Activated naive CD4-positive, alpha-beta T cell treated with anti-CD3 and anti-CD28 coated beads, Interleukin-2, amount 50 U/mL, for 72 hours (primary cell): ENCODE results near the gene NFIX. TPM values are rescaled to one million over a fixed set of nuclear protein-coding genes. Genes with fewer than 3 reads are reported as not detected.
"Not testable (repeated sequence)": the region's sequence is repeated elsewhere in the genome, so short reads cannot be mapped to it uniquely, and the experiment has no call there.

Experiments
- ATAC-seq, 2 donors: fragments of 150-1000 bp; cut with Tn5 transposase; 2 replicates each; pipeline ENCODE4 v1.10.0; 2021; ENCODE audit warnings: mild to moderate bottlenecking in 2 of 2, moderate library complexity in 2 of 2
- DNase-seq, 2 donors: peaks; one replicate each; pipeline ENCODE4 v3.0.0; 2021 to 2022; ENCODE audit warnings: low spot score in 2 of 2
- H3K27ac Mint-ChIP-seq, 2 donors: one replicate each; pipeline ENCODE4 v1.8.0; 2022; ENCODE audit warnings: mild to moderate bottlenecking in 2 of 2, mixed read lengths in 2 of 2
- H3K36me3 Mint-ChIP-seq, 2 donors: one replicate each; pipeline ENCODE4 v1.8.0; 2022; ENCODE audit warnings: mixed read lengths in 2 of 2
- H3K9me3 Mint-ChIP-seq, 2 donors: one replicate each; pipeline ENCODE4 v1.8.0; 2022; ENCODE audit warnings: mixed read lengths in 2 of 2
- total RNA-seq, 2 donors: library from RNA; stranded (reverse); gene quantifications; one replicate each; pipeline ENCODE4 v1.2.3, GENCODE V29; 2022

The NFIX gene
- total RNA-seq = 1 to 10 TPM; 1.8 to 5.4 TPM

DNA sequence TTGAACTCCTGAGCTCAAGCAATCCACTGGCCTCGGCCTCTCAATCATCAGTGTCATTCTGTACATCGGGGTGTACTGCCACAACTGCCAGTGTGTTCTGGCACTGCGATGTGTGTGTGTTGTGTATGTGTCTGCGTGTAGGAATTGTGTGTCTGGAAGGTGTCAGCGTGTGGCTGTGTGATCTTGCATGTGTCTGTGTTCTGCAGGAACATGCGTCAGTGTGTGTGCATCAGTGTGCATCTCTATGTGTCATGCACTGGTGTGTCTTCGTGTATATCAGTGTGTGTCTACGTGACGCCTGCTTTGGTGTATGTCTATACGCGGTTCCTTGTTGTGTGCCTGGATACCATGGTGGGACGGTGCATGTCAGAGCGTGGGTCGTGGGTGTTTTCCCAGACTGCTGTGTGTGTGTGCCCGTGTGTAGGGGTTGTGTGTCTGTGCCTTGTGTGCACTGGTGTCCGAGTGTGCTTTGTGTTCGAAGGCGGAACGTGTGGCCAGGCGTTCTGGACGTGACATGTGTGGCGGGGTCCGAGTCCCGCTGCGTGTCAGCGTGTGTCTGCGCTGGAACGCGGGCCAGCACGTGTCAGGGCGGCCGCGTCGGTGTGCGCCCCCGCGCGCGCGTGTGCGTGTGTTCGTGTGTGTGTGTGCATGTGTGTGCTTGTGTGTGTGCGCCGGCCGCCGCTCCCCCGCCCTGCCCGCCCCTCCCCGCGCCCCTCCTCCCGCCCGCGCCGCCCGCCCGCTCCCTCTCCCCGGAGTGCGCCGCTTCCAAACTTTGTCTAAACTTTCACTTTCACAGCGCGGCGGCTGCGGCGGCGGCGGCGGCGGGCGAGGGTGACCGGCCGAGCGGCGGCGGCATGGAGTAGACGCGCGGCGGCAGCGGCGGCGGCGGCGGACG, at the start of gene NFIX:
Gene NFIX (plus strand): TSS at position 775 of the 895 bp plus-strand sequence. CDS start 363 bp downstream, outside the sequence.
- ATAC-seq (peak; percentile 73 to 74), DNase-seq (peak in 1 of 2 donors; percentile 61)
- peaks cover 0 to 5% of the 10 kb centered on the region in 2 donors for H3K36me3 Mint-ChIP-seq
- peak within 1 kb of the TSS; percentile 28 to 45 for H3K27ac Mint-ChIP-seq
- H3K9me3 Mint-ChIP-seq = no peaks in the 10 kb centered on the region

DNA sequence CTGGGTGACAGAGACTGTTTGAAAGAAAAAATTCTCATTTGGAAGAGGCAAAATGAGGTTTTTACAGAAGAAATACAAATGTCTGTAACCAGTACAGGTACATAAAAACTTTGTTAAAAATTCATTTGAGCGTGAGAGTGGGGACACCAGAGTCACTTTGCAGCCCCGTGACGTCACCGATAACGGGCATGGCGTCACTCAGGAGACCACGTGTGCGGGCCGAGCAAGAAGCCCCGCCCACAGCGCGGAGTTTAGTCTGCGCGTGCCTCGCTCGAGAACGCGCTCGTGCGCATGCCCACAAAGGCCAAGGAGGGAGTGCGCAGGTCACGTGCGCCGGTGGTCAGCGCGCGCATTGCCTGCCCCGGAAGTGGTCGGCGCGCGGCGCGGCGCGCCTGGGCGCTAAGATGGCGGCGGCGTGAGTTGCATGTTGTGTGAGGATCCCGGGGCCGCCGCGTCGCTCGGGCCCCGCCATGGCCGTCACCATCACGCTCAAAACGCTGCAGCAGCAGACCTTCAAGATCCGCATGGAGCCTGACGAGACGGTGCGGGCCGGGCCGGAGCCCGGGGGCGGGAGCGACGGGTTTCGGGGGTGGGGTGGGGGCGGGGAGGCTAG, 49.7 kb upstream of the NFIX start, which contains the start of gene RAD23A:
Gene RAD23A (plus strand): TSS at position 384 of the 613 bp plus-strand sequence. CDS start 87 bp downstream, at position 471.
- DNase-seq (peak; percentile 98 to 99), ATAC-seq (peak; percentile 75 to 76)
- Mint-ChIP-seq H3K9me3 (no peaks in the 10 kb centered on the region), H3K36me3 (peaks cover 49 to 68% of the 10 kb centered on the region in 2 donors), H3K27ac (peak within 1 kb of the TSS; percentile 97 to 100)

DNA sequence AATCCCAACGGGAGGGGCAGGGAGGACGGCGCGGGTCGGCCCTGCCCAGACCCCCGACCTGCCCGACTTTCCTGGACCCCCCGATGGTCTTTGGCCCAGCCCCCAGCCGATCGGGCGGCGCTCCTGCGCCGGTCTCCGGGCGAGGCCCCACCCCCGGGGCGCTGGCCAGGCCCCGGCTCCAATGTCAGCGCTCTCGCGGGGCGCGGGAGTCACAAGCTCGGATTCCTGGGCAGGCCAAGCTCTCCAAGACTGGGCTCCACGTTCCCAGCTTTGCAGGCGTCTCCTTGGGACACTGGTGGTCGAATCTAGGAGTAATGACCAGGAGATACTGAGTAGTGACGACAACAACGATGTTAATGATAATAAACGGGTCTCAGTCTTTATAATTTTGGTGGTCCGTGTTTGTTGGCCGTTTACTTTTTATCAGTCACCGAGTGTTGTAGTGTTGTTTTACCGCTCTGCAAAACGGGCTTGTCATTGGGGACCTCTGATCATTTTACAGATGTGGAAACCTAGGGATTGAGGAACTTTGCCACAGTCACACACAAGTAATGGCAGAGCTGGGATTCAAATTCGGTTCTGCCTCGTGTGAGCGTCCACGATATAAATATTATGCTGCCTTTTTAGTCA, 49.1 kb upstream of the NFIX start:
- ATAC-seq = peak; percentile 43 to 58
- Mint-ChIP-seq H3K27ac (peak overlapping the region; percentile 97 to 98), H3K9me3 (no peaks in the 10 kb centered on the region), H3K36me3 (peaks cover 45 to 61% of the 10 kb centered on the region in 2 donors)
- peak in 1 of 2 donors; percentile 59 for DNase-seq

DNA sequence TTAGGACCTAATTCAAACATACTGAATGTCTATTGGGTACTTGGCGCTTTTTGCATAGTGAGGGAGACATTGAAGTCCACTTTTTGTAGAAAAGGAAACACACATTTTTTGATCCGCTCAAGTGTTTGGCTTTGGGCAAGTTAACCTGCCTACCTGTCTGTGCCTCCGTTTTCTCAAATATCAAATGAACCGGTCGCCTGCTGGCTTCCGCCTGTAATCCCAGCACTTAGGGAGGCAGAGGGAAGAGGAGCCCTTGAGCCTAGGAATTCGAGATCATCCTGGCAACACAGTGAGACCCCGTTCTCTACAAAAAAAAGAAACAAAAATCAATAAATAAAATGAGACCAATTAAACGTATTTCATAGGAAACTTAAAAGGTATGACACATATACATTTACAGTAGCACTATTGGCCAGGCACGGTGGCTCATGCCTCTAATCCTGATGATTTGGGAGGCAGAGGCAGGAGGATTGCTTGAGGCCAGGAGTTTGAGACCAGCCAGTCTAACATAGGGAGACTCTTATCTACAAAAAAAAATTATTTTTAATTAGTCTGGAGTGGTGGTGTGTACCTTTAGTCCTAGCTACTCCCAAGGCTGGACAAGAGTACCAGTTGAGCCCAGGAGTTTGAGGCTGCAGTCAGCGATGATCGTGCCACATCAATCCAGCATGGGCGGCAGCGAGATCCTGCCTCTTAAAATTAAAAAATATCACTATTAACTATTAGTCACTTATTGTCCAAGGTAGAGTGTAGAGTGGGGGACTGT, 48.4 kb upstream of the NFIX start:
- Mint-ChIP-seq H3K36me3 (peaks cover 45 to 60% of the 10 kb centered on the region in 2 donors), H3K27ac (peak overlapping the region; percentile 97 to 98), H3K9me3 (no peaks in the 10 kb centered on the region)
- DNase-seq = no peak
- no peak for ATAC-seq

DNA sequence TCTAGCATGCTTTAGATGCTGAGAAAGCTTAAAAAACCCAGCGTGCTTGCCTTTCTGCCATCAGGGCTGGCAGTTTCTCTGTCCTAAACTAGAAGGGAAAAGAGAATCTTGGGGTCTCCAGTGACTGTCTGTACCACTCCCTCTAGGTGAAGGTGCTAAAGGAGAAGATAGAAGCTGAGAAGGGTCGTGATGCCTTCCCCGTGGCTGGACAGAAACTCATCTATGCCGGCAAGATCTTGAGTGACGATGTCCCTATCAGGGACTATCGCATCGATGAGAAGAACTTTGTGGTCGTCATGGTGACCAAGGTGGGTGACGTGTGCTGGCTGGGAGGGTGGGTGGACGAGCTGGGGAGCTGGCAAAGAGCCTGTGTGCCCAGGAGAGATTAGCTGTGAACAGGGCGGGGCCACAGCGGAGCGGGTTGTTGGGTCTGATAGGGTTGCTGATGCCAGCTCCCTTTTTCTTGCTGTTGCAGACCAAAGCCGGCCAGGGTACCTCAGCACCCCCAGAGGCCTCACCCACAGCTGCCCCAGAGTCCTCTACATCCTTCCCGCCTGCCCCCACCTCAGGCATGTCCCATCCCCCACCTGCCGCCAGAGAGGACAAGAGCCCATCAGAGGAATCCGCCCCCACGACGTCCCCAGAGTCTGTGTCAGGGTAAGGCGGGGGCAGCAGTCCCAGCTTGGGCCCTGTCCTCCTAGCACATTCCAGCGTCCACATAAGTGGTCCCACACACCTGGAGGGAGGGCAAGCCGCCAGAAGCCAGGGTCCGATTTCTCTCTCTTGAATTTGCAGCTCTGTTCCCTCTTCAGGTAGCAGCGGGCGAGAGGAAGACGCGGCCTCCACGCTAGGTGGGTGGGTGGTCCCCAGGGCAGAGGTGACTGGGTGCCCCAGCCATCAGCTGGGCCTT, 47.3 kb upstream of the NFIX start:
- H3K36me3 Mint-ChIP-seq = peaks cover 45 to 58% of the 10 kb centered on the region in 2 donors
- DNase-seq (no peak), ATAC-seq (no peak)
- no peaks in the 10 kb centered on the region for H3K9me3 Mint-ChIP-seq
- H3K27ac Mint-ChIP-seq = peak overlapping the region; percentile 53 to 98

DNA sequence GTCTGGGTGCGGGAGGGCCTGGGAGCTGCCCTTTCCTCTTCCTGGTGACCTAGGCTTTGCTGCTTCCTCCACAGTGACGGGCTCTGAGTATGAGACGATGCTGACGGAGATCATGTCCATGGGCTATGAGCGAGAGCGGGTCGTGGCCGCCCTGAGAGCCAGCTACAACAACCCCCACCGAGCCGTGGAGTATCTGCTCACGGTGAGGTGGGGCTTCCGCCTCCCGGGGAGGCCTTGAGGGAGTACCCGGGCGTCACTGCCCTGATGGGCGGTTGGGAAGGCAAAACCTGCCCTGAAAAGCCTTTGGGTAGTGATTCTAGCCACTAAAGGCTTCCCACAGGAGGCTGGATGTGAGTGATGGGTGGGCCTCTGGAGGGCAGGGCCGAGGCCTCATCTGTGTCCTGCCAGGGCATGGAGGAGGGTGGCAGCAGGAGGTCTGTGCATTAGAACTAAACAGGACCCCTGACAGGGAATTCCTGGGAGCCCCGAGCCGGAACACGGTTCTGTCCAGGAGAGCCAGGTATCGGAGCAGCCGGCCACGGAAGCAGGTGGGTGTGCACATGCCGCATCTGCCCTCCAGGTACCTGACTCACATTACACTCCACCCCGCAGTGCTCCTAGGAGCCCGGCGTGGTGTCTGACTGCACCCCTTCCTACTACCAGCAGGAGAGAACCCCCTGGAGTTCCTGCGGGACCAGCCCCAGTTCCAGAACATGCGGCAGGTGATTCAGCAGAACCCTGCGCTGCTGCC, 46.5 kb upstream of the NFIX start:
- Mint-ChIP-seq H3K27ac (peak overlapping the region; percentile 53 to 77), H3K36me3 (peaks cover 37 to 51% of the 10 kb centered on the region in 2 donors), H3K9me3 (no peaks in the 10 kb centered on the region)
- DNase-seq (no peak), ATAC-seq (no peak)

DNA sequence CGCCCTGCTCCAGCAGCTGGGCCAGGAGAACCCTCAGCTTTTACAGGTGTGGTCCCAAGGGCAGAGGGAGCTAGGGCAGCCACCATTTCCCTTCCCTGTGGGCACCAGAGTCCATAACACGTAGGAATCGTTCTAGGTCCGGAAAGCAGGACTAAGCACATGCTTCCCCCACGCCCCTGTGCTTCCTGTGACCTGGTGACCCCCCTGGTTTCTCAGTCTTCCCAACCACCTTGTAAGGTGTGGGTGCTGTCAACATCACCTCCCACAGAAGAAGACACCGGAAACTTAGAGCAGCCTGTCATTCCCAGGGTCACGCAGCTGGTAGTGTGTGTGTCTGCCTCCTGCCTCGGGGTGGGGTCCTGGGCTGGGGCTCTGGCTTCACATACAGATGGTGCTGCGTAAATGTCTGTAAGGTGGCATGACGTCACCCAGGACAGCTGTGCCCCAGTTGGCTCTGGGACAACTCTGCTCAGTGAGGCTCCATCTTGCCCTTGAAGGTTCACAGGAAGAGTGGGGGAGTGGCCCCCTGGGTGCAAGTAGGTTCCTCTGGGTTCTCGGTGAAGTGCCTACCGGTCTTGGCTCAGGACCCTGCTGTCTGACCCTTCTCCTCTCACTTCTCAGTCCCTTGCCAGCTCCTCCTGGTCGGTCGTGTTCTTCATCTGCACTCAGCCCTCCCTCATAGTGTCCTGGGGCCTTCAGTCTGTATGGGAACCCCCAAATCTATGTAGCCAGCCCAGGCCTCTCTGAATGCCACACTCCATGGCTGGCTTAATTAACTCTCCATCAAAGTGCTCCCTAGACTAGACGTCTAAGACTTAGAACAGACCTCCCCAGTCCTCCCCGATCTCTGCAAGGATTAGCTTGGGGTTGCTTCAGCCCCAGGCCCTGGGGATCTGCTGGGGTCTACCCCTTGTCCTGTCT, 45.7 kb upstream of the NFIX start:
- Mint-ChIP-seq H3K27ac (peak overlapping the region; percentile 58 to 92), H3K9me3 (no peaks in the 10 kb centered on the region), H3K36me3 (peaks cover 36 to 50% of the 10 kb centered on the region in 2 donors)
- no peak for ATAC-seq
- no peak for DNase-seq

DNA sequence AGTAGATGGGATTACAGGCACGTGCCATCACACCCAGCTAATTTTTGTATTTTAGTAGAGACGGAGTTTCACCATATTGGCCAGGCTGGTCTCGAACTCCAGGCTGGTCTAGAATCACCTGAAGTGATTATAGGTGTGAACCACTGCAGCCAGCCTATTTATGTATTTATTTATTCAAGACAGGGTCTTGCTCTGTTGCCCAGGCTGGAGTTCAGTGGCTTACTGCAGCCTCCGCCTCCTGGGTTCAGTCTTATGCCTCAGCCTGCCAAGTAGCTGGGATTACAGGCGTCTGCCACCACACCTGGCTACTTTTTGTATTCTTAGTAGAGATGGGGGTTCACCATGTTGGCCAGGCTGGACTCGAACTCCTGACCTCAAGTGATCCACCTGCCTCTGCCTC, 43.2 kb upstream of the NFIX start:
- DNase-seq, ATAC-seq, H3K9me3 Mint-ChIP-seq: not testable (repeated sequence)
- peaks cover 15 to 46% of the 10 kb centered on the region in 2 donors for H3K36me3 Mint-ChIP-seq
- H3K27ac Mint-ChIP-seq = peak overlapping the region in 1 of 2 donors; percentile 11

DNA sequence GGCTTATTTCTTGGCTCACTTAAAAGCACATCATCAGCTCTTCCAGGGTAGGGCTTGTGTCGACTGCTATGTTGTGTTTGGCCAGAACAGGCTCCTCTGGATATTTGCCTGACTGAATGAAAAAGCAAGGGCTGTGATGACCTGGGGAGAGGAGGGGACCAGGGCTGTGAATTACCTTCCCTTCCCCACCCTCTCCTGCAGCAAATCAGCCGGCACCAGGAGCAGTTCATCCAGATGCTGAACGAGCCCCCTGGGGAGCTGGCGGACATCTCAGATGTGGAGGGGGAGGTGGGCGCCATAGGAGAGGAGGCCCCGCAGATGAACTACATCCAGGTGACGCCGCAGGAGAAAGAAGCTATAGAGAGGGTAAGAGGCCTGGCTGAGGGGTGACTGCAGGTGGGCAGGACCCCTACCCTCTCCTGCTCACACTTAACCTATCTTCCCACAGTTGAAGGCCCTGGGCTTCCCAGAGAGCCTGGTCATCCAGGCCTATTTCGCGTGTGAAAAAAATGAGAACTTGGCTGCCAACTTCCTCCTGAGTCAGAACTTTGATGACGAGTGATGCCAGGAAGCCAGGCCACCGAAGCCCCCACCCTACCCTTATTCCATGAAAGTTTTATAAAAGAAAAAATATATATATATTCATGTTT, 42.7 kb upstream of the NFIX start:
- H3K27ac Mint-ChIP-seq = peak overlapping the region in 1 of 2 donors; percentile 55
- no peak for DNase-seq
- no peak for ATAC-seq
- no peaks in the 10 kb centered on the region for H3K9me3 Mint-ChIP-seq
- peaks cover 13 to 46% of the 10 kb centered on the region in 2 donors for H3K36me3 Mint-ChIP-seq

DNA sequence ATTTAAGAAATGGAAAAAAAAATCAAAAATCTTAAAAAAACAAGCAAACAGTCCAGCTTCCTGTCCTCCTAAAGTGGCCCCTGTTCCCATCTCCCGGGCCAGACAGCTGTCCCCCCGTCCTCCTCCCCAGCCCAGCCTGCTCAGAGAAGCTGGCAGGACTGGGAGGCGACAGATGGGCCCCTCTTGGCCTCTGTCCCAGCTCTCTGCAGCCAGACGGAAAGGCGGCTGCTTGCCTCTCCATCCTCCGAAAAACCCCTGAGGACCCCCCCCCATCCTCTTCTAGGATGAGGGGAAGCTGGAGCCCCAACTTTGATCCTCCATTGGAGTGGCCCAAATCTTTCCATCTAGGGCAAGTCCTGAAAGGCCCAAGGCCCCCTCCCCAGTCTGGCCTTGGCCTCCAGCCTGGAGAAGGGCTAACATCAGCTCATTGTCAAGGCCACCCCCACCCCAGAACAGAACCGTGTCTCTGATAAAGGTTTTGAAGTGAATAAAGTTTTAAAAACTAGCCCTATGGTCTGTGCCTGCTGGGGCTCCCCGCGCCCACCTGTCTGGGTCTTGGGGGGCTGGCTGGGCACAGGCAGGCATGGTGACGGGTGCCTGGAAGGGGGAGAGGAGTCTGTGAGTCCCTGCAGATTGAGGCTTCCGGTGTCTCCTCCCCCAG, 42.0 kb upstream of the NFIX start:
- ATAC-seq = no peak
- Mint-ChIP-seq H3K36me3 (peaks cover 11 to 45% of the 10 kb centered on the region in 2 donors), H3K27ac (no peak overlapping the region), H3K9me3 (no peaks in the 10 kb centered on the region)
- no peak for DNase-seq

DNA sequence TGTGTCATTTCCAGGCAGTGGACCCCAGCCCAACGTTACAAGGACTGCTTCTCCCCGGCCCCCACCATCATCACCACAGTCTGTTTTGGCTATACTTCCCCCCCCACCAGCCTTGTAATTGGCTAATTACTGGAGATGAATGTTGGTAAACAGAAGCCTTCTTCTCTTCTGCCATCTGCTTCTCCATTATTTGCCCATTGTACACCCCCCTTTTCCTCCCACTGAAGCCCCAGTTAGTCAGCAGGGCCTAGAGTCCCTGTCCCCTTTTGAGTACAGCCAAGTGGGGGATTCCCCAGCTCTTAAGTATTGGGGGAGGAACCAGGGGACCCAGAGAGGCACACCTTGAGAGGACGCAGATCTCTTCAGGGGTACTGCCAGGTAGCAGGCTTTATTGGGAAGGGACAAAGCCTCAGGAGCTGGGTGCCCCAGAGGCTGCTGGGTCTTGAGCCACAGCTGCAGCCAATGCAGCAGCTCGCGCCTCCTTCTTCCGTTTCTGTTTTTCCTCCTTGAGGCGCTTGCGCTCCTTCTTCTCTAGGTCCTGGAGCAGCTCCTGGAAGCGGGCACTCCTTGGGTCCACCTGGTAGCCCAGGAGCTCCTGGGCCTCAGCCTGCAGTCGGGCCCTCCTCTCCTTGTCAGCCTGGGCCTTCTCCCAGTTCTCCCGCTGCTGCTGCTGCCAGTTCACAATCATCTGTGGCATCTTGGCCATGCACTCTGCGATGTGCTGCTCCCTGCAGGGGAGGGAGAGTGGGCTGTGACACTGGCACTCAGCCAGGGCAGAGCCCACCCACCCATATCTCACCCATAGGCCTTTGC, 41.3 kb upstream of the NFIX start:
- no peak for DNase-seq
- peaks cover 11 to 41% of the 10 kb centered on the region in 2 donors for H3K36me3 Mint-ChIP-seq
- H3K27ac Mint-ChIP-seq = peak overlapping the region; percentile 82 to 92
- no peaks in the 10 kb centered on the region for H3K9me3 Mint-ChIP-seq
- ATAC-seq = no peak

DNA sequence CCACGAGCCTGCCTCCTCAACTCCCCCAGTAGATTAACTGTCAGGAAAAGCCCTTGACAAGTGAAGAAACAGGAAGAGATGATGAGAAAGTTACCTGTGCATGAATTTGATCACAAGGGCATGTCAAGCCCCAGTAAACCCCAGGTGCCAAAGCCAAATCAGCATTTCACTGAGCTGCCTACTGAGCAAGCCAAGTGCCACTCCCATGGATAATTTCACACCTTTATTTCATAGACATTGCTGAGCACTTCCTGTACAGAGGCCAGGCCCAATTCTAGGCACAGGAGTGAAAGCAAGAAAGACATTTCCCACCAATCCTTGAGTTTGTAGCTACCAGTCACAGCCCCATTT, 40.7 kb upstream of the NFIX start:
- DNase-seq = no peak
- peak in 1 of 2 donors; percentile 30 for ATAC-seq
- no peaks in the 10 kb centered on the region for H3K9me3 Mint-ChIP-seq
- H3K36me3 Mint-ChIP-seq = peaks cover 9 to 38% of the 10 kb centered on the region in 2 donors
- peak overlapping the region; percentile 82 to 92 for H3K27ac Mint-ChIP-seq
